Ovary (tissue), 9 donors: ENCODE data around the gene KREMEN1. TPM values are rescaled to one million over a fixed set of nuclear protein-coding genes. Genes with fewer than 3 reads are reported as not detected.
"Not testable (repeated sequence)": the region's sequence is repeated elsewhere in the genome, so short reads cannot be mapped to it uniquely, and the experiment has no call there.

ENCODE experiments used
- DNase-seq, 5 donors: peaks; one replicate each; pipeline ENCODE4 v3.0.0-alpha.2; 2019 to 2020
- H3K27ac ChIP-seq, 2 donors: fragments of 200-600 bp; one replicate each; pipeline versions ENCODE4 v1.5.1 to v1.8.0; 2019 to 2022
- H3K27me3 ChIP-seq: fragments of 200-600 bp; one replicate; pipeline ENCODE4 v1.8.0; 2022
- H3K36me3 ChIP-seq: fragments of 200-600 bp; sonication (generic); one replicate; pipeline ENCODE4 v1.5.1; 2019
- H3K4me1 ChIP-seq: one replicate; pipeline ENCODE4 v1.8.1; 2013; ENCODE audit warnings: mild to moderate bottlenecking, moderate library complexity; ENCODE audit not compliant: insufficient read depth
- H3K4me3 ChIP-seq: fragments of 200-600 bp; sonication (generic); one replicate; pipeline ENCODE4 v1.5.1; 2017
- H3K9me3 ChIP-seq, 2 donors: fragments of 200-600 bp in 1 of 2; sonication (generic) in 1 of 2; one replicate each; pipeline versions ENCODE4 v1.5.1 to v1.8.1; 2013 to 2019; ENCODE audit warnings: mild to moderate bottlenecking in 1 of 2, moderate library complexity in 1 of 2
- EP300 ChIP-seq: sonication (generic); formaldehyde crosslinking; IDR thresholded peaks from one replicate; pipeline ENCODE4 v1.6.1; 2017; ENCODE audit warnings: antibody characterized with exemption
- POLR2A ChIP-seq: fragments of 450-650 bp; IDR thresholded peaks from one replicate; pipeline ENCODE4 v1.6.1; 2017; ENCODE audit warnings: antibody characterized with exemption, mild to moderate bottlenecking, moderate library complexity
- WGBS, 3 donors: extraction: QIAGEN DNeasy Blood & Tissue Kit in 1 of 3; methylation state at CpG; one replicate each; pipeline versions ENCODE4 v1.1.5 to v1.1.7; 2013 to 2017; 5-methylcytosine and 5-hydroxymethylcytosine counted together
- intact Hi-C, 4 donors: fragments of 100-400 bp; cut with DNase I; formaldehyde crosslinking; loops; one replicate each; pipeline versions ENCODE4 v1.11.0 to v1.15.1; 2022 to 2023
- polyA plus RNA-seq, 2 donors: library from polyadenylated mRNA; stranded (reverse); fragments of 200-250 nt in 1 of 2; fragments of 350-450 nt in 1 of 2; fragmentation: Illumina TruSeq in 1 of 2; extraction: RNeasy Lipid Tissue Mini Kit (QIAGEN cat#74804) in 1 of 2; gene quantifications; one replicate each; pipeline ENCODE4 v1.2.3, GENCODE V29; 2013 to 2014
- total RNA-seq, 7 donors: library from RNA; depleted of rRNA in 2 of 7; stranded (reverse); fragments of >200 nt in 2 of 7; fragmentation: NEBNext Ultra II Directional in 3 of 7; extraction: Animal tissue kit (Norgen Biotek cat#: 25700) in 3 of 7; gene quantifications; one replicate each; pipeline versions ENCODE4 v1.1.0 to v1.2.4, GENCODE V29; 2016 to 2023
- TF ChIP-seq, protein P1 (sequence below), 3 donors: fragments of 450-650 bp in 2 of 3; fragments of 200-600 bp in 1 of 3; IDR thresholded peaks; one replicate each; pipeline versions ENCODE4 v1.5.1 to v1.8.0; 2016 to 2022; ENCODE audit warnings: antibody characterized with exemption in 3 of 3, mild to moderate bottlenecking in 1 of 3
- donor health status: DM: no; HTN: no; CAD: no; lungs with moderate emphysema.
- donor health status: DM: no; HTN: no; CAD: no.
- donor health status: Bipolar disorder and iron deficiency.
- donor health status: DM: yes; HTN: yes; CAD: no.
- donor health status: DM: no; HTN: no; CAD: no.
- donor health status: DM: yes; HTN: yes; CAD: no.

The KREMEN1 gene
- total and polyA plus RNA-seq, 9 donors = 15.4 to 49.5 (median 35.6) TPM

DNA sequence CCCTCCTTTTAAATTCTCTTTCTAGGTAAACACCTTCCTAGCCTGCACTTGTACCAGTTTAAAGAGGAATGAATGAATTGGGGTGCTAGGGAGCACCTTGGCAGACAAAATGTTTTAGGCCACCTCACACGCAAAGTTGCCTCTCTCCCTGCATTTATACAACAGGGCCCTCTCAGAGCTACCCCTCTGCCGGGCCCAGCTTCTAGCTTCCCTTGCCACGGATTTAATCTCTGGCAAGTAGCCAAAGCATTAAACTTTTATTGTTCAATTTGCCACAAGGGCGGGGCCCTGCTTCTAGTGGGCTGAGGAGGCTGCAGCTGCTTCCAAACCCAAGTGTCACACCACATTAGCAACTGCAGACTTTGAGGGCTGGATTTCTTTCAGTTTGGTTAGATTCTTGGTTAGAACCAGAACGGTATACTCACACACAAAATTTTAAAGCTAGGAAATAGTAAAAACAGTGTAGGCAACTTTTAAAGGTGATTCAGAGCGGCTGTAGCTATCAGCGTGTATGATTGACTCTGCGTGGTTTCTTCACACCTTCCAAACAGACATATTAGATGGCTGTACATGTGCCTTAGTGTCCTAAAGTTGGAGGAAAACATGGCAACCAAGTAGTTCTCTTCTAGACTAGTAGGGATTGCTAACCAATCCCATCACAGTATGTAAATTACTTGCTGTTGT is 6.5 kb downstream of the KREMEN1 start:
- Histone ChIP-seq H3K27me3 (no peaks in the 10 kb centered on the region), H3K27ac (peak overlapping the region; percentile 36 to 56), H3K9me3 (no peaks in the 10 kb centered on the region), H3K36me3 (no peaks in the 10 kb centered on the region), H3K4me1 (peaks cover 30% of the 10 kb centered on the region), H3K4me3 (no peak overlapping the region)
- 49 to 60% (median 52%) methylated on average over 8 of the region's 8 CpGs for WGBS, 3 donors
- TF ChIP-seq POLR2A = no peak
- TF ChIP-seq, protein P1, sequence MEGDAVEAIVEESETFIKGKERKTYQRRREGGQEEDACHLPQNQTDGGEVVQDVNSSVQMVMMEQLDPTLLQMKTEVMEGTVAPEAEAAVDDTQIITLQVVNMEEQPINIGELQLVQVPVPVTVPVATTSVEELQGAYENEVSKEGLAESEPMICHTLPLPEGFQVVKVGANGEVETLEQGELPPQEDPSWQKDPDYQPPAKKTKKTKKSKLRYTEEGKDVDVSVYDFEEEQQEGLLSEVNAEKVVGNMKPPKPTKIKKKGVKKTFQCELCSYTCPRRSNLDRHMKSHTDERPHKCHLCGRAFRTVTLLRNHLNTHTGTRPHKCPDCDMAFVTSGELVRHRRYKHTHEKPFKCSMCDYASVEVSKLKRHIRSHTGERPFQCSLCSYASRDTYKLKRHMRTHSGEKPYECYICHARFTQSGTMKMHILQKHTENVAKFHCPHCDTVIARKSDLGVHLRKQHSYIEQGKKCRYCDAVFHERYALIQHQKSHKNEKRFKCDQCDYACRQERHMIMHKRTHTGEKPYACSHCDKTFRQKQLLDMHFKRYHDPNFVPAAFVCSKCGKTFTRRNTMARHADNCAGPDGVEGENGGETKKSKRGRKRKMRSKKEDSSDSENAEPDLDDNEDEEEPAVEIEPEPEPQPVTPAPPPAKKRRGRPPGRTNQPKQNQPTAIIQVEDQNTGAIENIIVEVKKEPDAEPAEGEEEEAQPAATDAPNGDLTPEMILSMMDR (IDR thresholded peaks at IDR 0.05) = no peak
- no peak for TF ChIP-seq EP300
- DNase-seq = no peak
- intact Hi-C loops = loop anchor here in 1 of 4 donors (10.0 kb wide), 1 partner anchor 75 kb away; no protein-coding TSS in a partner anchor

DNA sequence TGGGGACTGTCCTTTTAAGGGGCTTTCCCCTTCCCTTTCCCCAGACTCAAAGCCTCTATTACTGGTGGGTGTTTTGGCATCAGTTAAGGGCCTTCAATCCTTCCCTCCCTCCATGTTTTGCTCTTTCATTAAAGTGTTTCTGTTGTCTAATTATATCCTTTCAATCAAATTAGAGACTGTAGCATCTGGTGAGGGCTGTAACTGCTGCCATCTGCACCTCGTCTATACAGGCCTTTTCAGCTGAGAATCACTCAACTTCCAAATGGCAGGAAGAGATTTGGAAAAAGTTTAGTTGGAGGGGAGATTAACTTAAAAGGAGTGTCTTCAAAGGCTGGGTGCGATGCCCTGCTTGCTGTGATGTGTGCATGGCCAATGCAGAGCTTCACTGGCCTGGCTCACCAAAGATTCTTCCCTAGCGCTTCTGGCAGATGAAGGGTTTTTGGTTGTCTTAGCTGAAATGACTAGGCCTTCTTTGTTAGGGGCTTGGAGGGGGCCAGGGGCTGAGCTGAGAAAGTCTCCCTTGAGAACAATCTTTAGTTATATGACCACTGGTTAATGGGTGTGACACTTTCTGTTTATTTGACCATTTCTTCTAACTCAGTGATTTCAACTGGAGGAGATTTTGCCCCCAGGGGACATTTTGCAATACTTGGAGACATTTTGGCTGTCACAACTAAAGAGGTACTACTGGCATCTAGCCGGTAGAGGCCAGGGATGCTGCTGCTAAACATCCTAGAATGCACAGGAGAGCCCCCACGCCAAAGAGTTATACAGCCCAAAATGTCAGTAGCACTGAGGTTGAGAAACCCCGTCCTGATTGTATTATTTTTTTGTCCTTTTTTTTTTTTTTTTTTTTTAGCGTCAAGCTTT is 7.5 kb downstream of the KREMEN1 start:
- intact Hi-C loops = no loop called here

DNA sequence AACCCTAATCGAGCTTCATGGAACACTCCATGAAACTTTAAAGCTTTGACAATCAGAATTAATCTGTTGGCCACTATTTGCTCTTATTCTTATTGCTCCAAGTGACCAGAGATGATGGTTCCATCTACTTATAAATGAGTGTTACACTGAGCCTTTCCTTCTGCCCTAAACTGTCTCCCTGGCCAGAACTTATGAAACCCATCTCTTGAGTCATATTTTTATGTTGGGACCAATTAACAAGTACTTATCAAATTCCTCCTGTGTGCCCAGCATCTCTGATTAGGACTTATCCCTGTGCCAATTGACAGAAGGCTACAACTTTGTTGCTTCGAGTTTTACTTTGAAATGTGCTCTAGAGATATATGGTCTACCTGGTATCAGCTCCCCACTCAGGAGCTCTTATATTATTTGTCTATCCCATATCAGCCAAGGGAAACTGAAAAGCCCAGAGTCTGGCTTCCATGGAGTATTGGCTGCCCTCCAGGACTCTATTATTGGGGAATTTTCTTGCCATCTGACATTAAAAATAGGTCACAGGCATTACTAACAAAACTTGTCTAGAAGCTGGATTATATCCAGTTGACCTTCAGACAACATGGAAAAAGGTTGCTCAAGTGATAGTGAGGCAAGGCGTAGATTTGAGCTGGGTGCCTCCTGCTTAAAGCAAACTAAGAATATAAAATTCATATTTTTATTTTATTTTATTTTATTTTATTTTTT is 8.8 kb downstream of the KREMEN1 start:
- H3K27me3 ChIP-seq = no peaks in the 10 kb centered on the region
- H3K4me3 ChIP-seq = no peak overlapping the region
- H3K27ac ChIP-seq = no peak overlapping the region
- H3K36me3 ChIP-seq = no peaks in the 10 kb centered on the region
- TF ChIP-seq, protein P1 (IDR thresholded peaks at IDR 0.05) = no peak
- no peak for TF ChIP-seq POLR2A
- TF ChIP-seq EP300 = no peak
- no peak for DNase-seq
- WGBS, 3 donors = 21 to 62% (median 32%) methylated on average over 3 of the region's 3 CpGs
- intact Hi-C loops = no loop called here
- H3K4me1 ChIP-seq = peaks cover 31% of the 10 kb centered on the region
- no peaks in the 10 kb centered on the region for H3K9me3 ChIP-seq

More for the DNA sequence above, 7.5 kb downstream of the KREMEN1 start:
- no peak for TF ChIP-seq POLR2A
- no peak for TF ChIP-seq EP300
- TF ChIP-seq, protein P1 (IDR thresholded peaks at IDR 0.05) = no peak
- WGBS, 3 donors = 81 to 91% (median 86%) methylated on average over 7 of the region's 7 CpGs
- no peak for DNase-seq
- Histone ChIP-seq H3K27me3 (no peaks in the 10 kb centered on the region), H3K4me3 (no peak overlapping the region), H3K4me1 (peaks cover 31% of the 10 kb centered on the region), H3K9me3 (no peaks in the 10 kb centered on the region), H3K27ac (no peak overlapping the region), H3K36me3 (no peaks in the 10 kb centered on the region)

DNA sequence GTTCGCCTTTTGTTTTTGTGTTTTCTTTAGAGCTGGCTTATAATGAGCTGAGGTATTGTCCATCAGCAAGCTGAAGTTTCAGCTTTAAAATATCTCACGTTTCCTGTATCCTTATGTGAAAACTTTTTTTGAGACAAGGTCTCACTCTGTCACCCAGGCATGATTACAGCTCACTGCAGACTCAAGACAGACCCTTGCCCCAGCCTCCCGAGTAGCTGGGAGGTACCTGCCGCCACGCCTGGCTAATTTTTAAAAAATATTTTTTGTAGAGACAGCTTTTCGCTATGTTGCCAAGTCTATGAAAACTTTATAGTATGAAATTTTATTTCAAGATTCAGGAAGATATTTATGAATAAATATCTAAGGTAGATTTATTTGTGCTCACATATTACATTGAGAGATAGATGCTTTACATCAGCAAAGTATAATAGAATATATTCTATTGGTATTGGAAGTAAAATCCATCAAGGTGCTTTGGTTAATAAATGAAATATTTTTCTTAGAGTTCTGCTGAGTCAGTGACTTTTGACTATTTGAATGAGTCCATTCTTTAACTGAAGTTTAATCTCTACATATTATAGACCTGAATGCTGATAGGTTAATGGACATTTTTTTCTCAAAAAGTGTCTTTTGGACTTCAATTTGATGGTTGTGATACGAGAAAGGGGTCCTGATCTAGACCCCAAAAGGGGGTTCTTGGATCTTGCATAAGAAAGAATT is 10.2 kb downstream of the KREMEN1 start:
- Histone ChIP-seq H3K27ac (no peak overlapping the region), H3K27me3 (no peaks in the 10 kb centered on the region), H3K4me3 (no peak overlapping the region), H3K4me1 (peaks cover 28% of the 10 kb centered on the region), H3K9me3 (no peaks in the 10 kb centered on the region), H3K36me3 (no peaks in the 10 kb centered on the region)
- intact Hi-C loops = no loop called here
- no peak for DNase-seq
- WGBS, 3 donors = 88 to 93% (median 91%) methylated on average over 7 of the region's 7 CpGs
- TF ChIP-seq EP300 = no peak
- TF ChIP-seq POLR2A = no peak
- TF ChIP-seq, protein P1 (IDR thresholded peaks at IDR 0.05) = no peak

DNA sequence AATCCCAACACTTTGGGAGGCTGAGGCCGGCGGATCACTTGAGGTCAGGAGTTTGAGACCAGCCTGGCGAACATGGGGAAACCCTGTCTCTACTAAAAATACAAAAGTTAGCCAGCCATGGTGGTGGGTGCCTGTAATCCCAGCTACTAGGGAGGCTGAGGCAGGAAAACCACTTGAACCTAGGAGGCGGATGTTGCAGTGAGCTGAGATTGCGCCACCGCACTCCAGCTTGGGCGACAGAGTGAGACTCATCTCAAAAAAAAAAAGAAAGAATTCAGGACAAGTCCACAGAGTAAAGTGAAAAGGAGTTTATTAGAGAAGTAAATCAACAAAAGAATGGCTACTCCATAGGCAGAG is 10.7 kb downstream of the KREMEN1 start:
- H3K4me1 ChIP-seq = peaks cover 29% of the 10 kb centered on the region
- H3K4me3 ChIP-seq, H3K27me3 ChIP-seq, H3K9me3 ChIP-seq, DNase-seq, H3K36me3 ChIP-seq, intact Hi-C loops, H3K27ac ChIP-seq: not testable (repeated sequence)
- WGBS, 3 donors = 95 to 96% (median 96%) methylated on average over 7 of the region's 7 CpGs
